Testis (tissue), 3 donors: ENCODE measurements around the gene ERBB4. TPM values are rescaled to one million over a fixed set of nuclear protein-coding genes. Genes with fewer than 3 reads are reported as not detected.

ENCODE experiments used
- DNase-seq: peaks from one replicate; pipeline ENCODE4 v3.0.0-alpha.2; 2019
- H3K27ac ChIP-seq, 2 donors: fragments of 200-600 bp; sonication (generic); one replicate each; pipeline ENCODE4 v1.5.1; 2019
- H3K27me3 ChIP-seq: fragments of 200-600 bp; sonication (generic); one replicate; pipeline ENCODE4 v1.5.1; 2019
- H3K36me3 ChIP-seq: fragments of 200-600 bp; sonication (generic); one replicate; pipeline ENCODE4 v1.5.1; 2017; ENCODE audit warnings: low read depth; ENCODE audit errors: missing control alignments
- H3K4me1 ChIP-seq: fragments of 200-600 bp; sonication (generic); one replicate; pipeline ENCODE4 v1.5.1; 2019
- H3K4me3 ChIP-seq, 2 donors: fragments of 200-600 bp; sonication (generic); one replicate each; pipeline ENCODE4 v1.5.1; 2017 to 2019
- H3K9me3 ChIP-seq: fragments of 200-600 bp; sonication (generic); one replicate; pipeline ENCODE4 v1.5.1; 2017
- CTCF ChIP-seq, 3 experiments: fragments of 450-650 bp in 2 of 3; fragments of 200-600 bp in 1 of 3; sonication (generic) in 1 of 3; IDR thresholded peaks; one replicate each; pipeline ENCODE4 v1.5.1; 2016 to 2019; ENCODE audit warnings: antibody characterized with exemption in 3 of 3, mild to moderate bottlenecking in 2 of 3, moderate library complexity in 1 of 3
- POLR2A ChIP-seq: fragments of 450-650 bp; IDR thresholded peaks from one replicate; pipeline ENCODE4 v1.6.1; 2017; ENCODE audit warnings: antibody characterized with exemption, mild to moderate bottlenecking, moderate library complexity
- WGBS, 2 donors: methylation state at CpG; one replicate each; pipeline ENCODE4 v1.1.5; 2018; 5-methylcytosine and 5-hydroxymethylcytosine counted together
- intact Hi-C: fragments of 100-400 bp; cut with DNase I; formaldehyde crosslinking; loops from one replicate; pipeline ENCODE4 v1.15.1; 2023; ENCODE audit warnings: low total_unique reads
- polyA plus RNA-seq: library from polyadenylated mRNA; stranded (reverse); fragments of 350-450 nt; fragmentation: Illumina TruSeq; extraction: RNeasy Lipid Tissue Mini Kit (QIAGEN cat#74804); gene quantifications from one replicate; pipeline ENCODE4 v1.2.3, GENCODE V29; 2014; ENCODE audit warnings: low read depth, low replicate concordance; ENCODE audit not compliant: insufficient read depth
- total RNA-seq, 2 donors: library from RNA; depleted of rRNA; stranded (reverse); fragments of >200 nt; gene quantifications; one replicate each; pipeline ENCODE4 v1.2.3, GENCODE V29; 2016

ERBB4 gene
- total and polyA plus RNA-seq, 3 donors from 2014 or later: 6.1 to 62.7 (median 47.7) TPM

DNA sequence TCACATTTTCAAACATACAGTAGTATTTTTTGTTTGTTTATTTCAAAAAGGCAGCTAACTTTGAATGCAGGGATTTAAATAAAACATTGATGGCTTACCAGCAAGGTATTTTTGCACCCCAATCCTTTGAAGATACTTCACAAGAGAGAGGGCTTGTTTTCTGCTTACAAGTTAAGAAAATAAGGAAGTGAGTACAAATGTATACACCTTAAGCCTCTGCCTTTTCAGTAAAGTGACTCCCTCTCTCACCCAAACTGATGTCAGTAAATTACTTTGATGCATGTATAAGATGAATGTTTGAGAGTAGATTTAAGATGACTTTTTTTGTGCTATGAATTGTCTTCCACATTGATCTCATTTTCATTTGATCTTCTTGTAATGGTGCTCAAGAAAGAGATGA is 1162.2 kb downstream of the ERBB4 start:
- no peaks in the 10 kb centered on the region for H3K36me3 ChIP-seq
- no peak overlapping the region for H3K4me3 ChIP-seq
- TF ChIP-seq CTCF (IDR thresholded peaks at IDR 0.05): no peak
- no peak for TF ChIP-seq POLR2A
- intact Hi-C loops: no loop called here
- H3K27ac ChIP-seq: no peak overlapping the region
- no peaks in the 10 kb centered on the region for H3K27me3 ChIP-seq
- H3K9me3 ChIP-seq: no peaks in the 10 kb centered on the region
- DNase-seq: no peak
- no peaks in the 10 kb centered on the region for H3K4me1 ChIP-seq

- DNase-seq: no peak
- Histone ChIP-seq H3K27ac (no peak overlapping the region), H3K9me3 (no peaks in the 10 kb centered on the region), H3K27me3 (no peaks in the 10 kb centered on the region), H3K4me1 (no peaks in the 10 kb centered on the region), H3K4me3 (no peak overlapping the region), H3K36me3 (no peaks in the 10 kb centered on the region)
- intact Hi-C loops: no loop called here
- WGBS, 2 donors: 90 to 93% methylated on average over 2 of the region's 2 CpGs
- TF ChIP-seq CTCF (IDR thresholded peaks at IDR 0.05) (no peak), POLR2A (no peak)
These were observed 1165.4 kb downstream of the ERBB4 start for GRCh38 chr2:211373203-211373602.

DNA sequence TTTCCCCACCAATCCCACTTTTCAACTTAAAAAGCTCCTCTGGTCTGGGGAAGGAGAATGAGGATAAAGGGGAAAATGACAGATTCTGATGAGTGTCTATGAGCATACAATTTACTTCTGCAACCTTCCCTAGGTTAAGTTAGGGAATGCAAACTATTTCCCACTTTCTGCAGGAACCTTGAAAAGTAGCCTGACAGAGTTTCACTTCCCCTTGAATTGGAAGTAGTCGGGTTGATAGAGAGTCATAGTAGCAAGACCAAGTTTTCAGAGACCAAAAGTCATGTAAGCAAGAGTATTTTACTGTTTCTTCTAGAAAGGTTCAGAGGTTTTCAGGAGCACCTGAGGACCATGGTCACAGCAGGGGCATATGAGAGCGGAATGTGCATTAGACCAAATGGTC is 1167.1 kb downstream of the ERBB4 start:
- Histone ChIP-seq H3K4me3 (no peak overlapping the region), H3K9me3 (no peaks in the 10 kb centered on the region)

DNA sequence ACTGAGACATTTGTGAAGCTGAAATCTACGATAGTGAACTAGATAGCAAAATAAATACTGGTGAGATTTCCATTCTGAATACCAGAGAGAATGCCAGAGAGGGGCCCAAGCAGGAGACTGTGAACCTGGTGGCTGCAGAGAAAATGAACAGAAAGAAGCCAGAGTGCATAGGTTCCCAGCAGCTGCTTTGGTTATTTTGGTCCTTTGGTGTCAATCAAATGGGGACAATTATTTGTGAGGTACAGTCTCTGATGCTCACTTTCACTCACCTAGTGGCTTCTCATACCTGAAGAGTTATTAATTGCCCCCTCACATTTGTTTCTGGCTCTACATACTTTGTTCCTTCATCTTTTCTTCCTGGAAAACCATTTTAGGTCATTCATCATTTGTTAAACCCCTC is 1170.1 kb downstream of the ERBB4 start:
- intact Hi-C loops: no loop called here
- DNase-seq: no peak
- Histone ChIP-seq H3K27me3 (no peaks in the 10 kb centered on the region), H3K4me3 (no peak overlapping the region), H3K9me3 (no peaks in the 10 kb centered on the region), H3K27ac (no peak overlapping the region), H3K4me1 (no peaks in the 10 kb centered on the region), H3K36me3 (no peaks in the 10 kb centered on the region)
- no peak for TF ChIP-seq CTCF (IDR thresholded peaks at IDR 0.05)
- no peak for TF ChIP-seq POLR2A
- WGBS, 2 donors: 70 to 76% methylated on average over 1 of the region's 1 CpG

More for the DNA sequence above, 1167.1 kb downstream of the ERBB4 start:
- no peak for DNase-seq
- no peaks in the 10 kb centered on the region for H3K27me3 ChIP-seq
- no peaks in the 10 kb centered on the region for H3K36me3 ChIP-seq
- H3K27ac ChIP-seq: no peak overlapping the region
- WGBS, 2 donors: 88 to 89% methylated on average over 2 of the region's 2 CpGs
- intact Hi-C loops: no loop called here
- no peaks in the 10 kb centered on the region for H3K4me1 ChIP-seq
- TF ChIP-seq CTCF (IDR thresholded peaks at IDR 0.05) (no peak), POLR2A (no peak)

DNA sequence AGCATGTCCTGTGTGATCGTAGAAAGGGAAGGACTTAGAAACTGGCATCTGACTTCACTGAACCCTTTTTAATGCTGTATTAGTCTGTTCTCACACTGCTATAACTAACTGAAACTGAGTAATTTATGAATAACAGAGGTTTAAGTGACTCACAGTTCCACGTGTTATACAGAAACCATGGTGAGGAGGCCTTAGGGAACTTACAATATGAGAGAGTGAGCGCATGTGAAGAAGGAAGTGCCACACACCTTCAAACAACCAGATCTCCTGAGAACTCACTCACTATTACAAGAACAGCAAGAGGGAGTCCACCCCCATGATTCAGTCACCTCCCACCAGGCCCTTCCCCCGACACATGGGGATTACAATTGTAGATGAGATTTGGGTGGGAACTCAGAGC is 1170.9 kb downstream of the ERBB4 start:
- WGBS, 2 donors: 86 to 88% methylated on average over 4 of the region's 4 CpGs
- H3K9me3 ChIP-seq: no peaks in the 10 kb centered on the region
- no peak overlapping the region for H3K27ac ChIP-seq
- H3K4me1 ChIP-seq: no peaks in the 10 kb centered on the region
- DNase-seq: no peak
- TF ChIP-seq POLR2A: no peak
- no peak for TF ChIP-seq CTCF (IDR thresholded peaks at IDR 0.05)
- no peak overlapping the region for H3K4me3 ChIP-seq
- no peaks in the 10 kb centered on the region for H3K36me3 ChIP-seq
- intact Hi-C loops: no loop called here
- no peaks in the 10 kb centered on the region for H3K27me3 ChIP-seq
